ENCODE data around the gene CREB5.
"Not testable (repeated sequence)": the region's sequence is repeated elsewhere in the genome, so short reads cannot be mapped to it uniquely, and the experiment has no call there.

CREB5 gene

GRCh38 chr7:28588602-28589001 is 176.3 kb downstream of the CREB5 start:
- DNase-seq = no peak

GRCh38 chr7:28591041-28591674 is 178.8 kb downstream of the CREB5 start:
- no peak for DNase-seq

- DNase-seq = no peak
These were observed 179.5 kb downstream of the CREB5 start for GRCh38 chr7:28591725-28592349.

GRCh38 chr7:28592861-28593260 is 180.5 kb downstream of the CREB5 start:
- no peak for DNase-seq

GRCh38 chr7:28595076-28595475 is 182.8 kb downstream of the CREB5 start:
- DNase-seq = no peak

- DNase-seq = no peak
These were observed 183.5 kb downstream of the CREB5 start for GRCh38 chr7:28595801-28596200.

GRCh38 chr7:28596245-28596935 is 184.1 kb downstream of the CREB5 start:
- no peak for DNase-seq

- no peak for DNase-seq
These were observed 185.0 kb downstream of the CREB5 start for GRCh38 chr7:28597284-28597683.

- not testable (repeated sequence) for DNase-seq
These were observed 185.7 kb downstream of the CREB5 start for GRCh38 chr7:28598037-28598436.

- no peak for DNase-seq
These were observed 186.3 kb downstream of the CREB5 start for GRCh38 chr7:28598586-28598985.

- no peak for DNase-seq
These were observed 187.1 kb downstream of the CREB5 start for GRCh38 chr7:28599411-28599810.

- DNase-seq = no peak
These were observed 190.0 kb downstream of the CREB5 start for GRCh38 chr7:28602282-28602681.

- DNase-seq = no peak
These were observed 193.2 kb downstream of the CREB5 start for GRCh38 chr7:28605427-28606085.

- no peak for DNase-seq
These were observed 194.1 kb downstream of the CREB5 start for GRCh38 chr7:28606421-28606820.

GRCh38 chr7:28607855-28608193 is 195.5 kb downstream of the CREB5 start:
- DNase-seq = no peak

GRCh38 chr7:28608237-28608656 is 195.9 kb downstream of the CREB5 start:
- DNase-seq = no peak

GRCh38 chr7:28608731-28609130 is 196.4 kb downstream of the CREB5 start:
- DNase-seq = no peak

- no peak for DNase-seq
These were observed 197.3 kb downstream of the CREB5 start for GRCh38 chr7:28609608-28610007.

- not testable (repeated sequence) for DNase-seq
These were observed 199.1 kb downstream of the CREB5 start for GRCh38 chr7:28611399-28611897.

- DNase-seq = no peak
These were observed 200.9 kb downstream of the CREB5 start for GRCh38 chr7:28613262-28613661.

GRCh38 chr7:28615091-28615490 is 202.8 kb downstream of the CREB5 start:
- no peak for DNase-seq

- DNase-seq = no peak
These were observed 205.1 kb downstream of the CREB5 start for GRCh38 chr7:28617308-28617880.

- peak; percentile 5 for DNase-seq
These were observed 206.1 kb downstream of the CREB5 start for GRCh38 chr7:28618383-28618782.

Measured in NCI-H1436 (cell line).